Non-pigmented ciliary epithelial cell (primary cell): ENCODE data around the gene SLC5A12.

Source experiments
- DNase-seq: peaks from one replicate; pipeline ENCODE4 v3.0.0-alpha.2; 2010; ENCODE audit warnings: low read depth

The SLC5A12 gene

DNA sequence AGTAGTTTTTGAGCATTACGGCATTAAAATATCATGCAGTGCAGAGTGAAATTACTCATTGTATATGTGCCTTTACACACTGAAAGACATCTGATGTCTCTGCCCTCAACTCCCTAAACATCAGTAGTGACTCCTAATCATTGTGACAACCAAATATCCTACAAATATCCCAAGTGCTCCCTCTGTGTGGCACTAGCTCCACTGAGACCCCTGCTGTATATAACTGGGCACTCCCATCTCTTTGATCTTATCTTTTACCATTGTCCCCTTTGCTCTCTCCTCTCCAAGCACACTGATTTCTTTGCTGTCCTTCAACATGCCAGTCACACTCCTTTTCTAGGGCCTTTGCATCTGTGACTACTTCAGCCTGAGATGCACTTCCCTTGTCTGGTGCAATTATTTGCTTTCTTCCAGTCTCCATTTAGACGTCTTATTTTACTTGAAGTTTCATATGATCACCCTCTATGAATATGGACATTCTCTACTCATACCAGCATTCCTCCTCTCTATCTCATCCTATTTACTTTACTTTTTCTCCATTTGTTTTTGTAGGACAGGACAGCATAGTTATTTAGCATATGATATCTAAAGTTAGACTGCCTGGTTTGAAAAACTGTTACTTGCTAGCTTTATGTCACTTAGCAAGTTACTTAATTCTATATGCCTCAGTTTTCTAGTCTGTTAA lies 2.4 kb downstream of the SLC5A12 start:
- no peak for DNase-seq

DNA sequence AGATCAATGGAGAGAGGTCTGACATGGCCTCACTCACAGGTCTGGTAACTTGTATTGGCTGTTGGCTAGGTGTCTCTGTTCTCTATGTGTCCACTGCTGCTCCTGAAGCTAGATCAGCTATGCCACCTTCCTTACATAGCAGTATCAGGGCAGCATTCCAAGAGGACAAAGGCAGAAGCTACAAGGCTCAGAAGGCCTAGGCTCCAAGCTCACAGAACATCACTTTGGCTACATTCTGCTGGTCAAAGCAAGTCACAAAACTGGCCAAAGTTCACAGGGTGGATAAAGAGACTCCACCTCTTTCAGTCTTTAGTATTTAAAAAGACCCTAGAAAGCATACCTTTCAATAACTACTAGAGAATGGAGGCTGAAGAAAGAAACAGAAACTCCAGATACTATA lies 4.1 kb downstream of the SLC5A12 start:
- DNase-seq = no peak

DNA sequence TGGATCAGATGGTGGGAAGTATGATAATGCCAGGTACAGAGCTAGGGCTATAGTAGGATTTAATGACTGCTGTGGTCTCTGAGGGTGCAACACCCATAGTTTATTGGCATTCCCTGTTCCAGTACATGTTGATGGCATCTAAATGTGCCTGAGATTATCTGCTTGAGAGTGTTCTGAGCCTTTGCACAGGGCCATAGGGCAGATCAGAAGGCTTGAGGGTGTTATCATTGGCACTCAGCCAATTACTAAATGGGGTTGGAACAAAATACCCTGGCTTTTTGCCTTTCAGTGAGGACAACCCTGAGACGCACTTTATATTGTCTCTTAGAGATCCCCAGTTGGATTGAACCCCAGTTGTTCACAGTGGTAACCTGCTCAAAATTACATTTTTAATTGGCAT lies 6.7 kb downstream of the SLC5A12 start:
- DNase-seq = no peak

DNA sequence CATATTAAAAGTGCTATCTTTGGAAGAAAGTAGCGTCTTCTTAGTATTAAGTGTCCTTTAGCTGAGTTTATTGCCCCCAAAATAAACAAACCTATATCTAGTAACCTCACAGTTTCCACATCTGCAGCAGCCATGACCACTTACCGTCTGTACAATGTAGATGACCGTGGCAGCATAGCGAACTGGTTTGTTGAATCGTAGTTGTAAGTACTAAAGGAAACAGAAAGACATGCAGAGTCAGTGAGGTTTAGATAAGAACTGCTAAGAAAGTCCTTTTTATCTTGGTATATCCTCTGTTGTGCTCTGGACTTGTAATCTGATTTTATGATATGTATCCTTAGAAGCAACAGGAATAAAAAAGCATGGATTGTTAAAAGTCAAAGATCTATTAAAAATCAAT lies 9.4 kb downstream of the SLC5A12 start:
- DNase-seq = no peak

DNA sequence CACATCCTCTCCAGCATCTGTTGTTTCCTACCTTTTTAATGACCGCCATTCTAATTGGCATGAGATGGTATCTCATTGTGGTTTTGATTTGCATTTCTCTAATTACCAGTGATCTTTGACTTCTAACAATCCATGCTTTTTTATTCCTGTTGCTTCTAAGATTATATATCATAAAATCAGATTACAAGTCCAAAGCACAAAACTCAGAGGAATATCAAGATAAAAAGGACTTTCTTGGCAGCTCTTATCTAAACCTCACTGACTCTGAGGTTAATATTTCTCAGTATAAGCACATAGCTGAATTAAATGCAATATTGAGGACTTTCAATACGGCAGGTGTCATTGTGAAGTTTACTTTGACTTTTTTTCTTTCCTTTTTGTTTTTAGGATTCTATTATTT lies 11.4 kb downstream of the SLC5A12 start:
- DNase-seq = no peak

DNA sequence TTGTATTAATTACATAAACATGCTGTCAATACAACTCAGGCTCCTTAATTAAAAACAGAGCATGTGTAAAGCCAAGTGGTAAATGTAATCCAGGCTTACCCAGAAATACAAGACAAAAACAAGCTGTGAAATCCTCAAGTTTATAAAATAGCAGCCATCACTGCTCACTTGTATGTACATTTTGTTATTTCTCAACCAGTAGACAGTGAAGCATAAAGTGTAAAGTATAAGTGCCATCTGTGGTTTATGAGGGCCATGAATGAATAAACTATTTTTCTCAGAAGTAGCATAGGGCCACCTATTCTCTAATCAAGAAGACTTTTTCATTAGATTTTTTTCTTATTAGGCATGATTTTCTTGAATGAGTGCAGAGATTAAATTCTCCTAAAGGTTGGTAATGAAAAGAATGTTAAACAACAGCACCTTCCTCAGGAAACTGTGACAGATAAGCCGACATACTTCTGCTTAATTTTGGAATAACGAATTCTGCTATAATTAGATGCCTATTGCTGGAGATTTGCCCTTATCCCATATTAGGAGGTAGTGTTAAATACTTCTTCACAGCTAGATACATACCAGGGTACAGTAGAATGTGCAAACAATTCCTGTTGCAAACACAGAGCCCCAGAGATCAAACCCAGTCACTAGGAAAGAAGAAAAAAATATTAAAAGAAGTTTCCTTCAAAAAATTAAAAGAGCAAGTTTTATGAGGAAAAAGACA lies 13.0 kb downstream of the SLC5A12 start:
- no peak for DNase-seq

DNA sequence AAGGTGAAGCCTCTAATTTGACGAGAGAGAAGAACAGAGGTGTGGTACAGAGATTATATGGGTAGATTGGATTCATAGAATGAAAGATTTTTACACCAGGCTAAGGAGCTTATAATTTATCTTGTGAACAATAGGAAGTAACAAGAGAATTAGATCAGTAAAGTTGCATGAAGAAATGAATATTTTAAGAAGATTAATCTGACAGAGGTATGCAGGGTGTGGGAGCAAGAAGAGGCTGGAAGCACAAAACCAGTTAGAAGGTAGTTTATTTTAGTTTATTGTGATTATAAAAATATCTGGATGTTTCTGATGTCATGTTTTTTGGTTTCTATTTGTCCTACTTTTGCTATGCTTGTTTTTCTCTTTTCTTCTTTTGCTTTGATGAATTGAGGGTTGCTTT lies 15.7 kb downstream of the SLC5A12 start:
- no peak for DNase-seq

DNA sequence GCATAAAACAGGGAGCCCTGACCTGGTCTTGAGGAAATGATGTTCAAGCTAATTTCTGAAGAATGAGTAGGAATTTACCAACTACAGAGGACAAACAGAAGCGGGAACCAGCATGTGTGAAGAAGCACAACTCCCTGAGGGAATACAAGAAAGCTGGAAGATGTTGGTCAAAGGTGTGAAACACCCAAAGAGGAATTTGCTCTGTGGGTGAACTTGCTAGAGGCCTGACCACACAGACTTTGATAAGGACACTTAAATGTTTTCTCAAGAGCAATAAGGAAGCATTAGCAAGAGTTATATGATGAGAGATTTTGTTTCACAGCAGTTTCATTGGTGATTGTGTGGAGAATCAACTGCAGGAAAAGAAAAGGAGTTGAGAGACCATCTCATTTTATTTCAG lies 17.6 kb downstream of the SLC5A12 start:
- peak; percentile 28 for DNase-seq

DNA sequence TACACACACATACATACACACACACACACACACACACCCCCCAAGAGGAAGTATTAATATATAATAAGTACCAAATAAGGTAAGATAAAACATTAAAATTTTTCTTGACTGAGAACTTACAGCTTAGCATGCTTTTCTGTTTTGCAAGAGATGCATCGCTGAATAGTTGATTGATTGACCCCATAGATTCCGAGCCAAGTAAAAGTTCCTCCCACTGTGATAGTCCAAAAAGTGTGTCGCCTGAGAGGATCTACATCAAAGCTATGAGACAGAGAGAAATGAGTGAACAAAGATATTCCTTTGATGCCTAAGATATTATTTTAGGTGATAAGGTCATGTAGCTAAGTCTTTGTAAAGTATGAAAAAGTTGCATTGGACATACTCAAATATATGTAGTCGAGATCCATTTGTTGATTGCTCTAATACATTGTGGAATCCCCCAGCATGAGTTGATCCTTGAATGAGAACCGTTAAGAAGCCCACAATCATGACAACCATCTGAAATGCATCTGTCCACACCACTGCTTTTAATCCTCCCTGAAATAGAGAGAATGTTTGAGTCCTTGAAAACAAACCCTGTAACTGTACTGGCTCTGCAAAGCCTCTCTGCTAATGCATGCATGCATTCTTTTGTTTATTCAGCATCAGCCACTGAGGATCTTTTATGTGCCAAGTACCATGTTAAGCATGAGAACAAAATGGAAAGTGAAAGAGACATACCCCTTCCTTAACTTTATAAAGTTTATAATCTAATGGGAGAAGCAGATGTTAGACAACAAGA lies 18.3 kb downstream of the SLC5A12 start:
- no peak for DNase-seq

DNA sequence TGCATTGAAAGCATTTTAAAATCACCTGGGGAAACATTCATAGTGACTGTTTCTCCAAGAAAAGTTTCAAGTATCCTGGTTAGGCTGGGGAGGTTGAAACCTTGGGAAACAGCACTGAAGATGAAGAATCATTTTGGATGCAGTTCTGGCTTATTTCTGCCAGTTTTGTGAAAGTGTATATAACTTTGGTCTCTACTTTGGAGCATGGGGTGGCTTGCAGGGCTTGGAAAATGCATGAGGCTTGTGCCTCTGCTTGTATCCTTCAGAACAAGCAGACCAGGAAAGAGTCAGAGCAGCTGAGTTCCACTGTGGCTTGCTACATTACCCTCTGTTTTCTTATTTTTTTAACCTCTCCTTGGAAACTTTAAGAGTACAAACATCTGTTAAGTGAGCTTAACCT lies 19.5 kb downstream of the SLC5A12 start:
- DNase-seq = no peak

DNA sequence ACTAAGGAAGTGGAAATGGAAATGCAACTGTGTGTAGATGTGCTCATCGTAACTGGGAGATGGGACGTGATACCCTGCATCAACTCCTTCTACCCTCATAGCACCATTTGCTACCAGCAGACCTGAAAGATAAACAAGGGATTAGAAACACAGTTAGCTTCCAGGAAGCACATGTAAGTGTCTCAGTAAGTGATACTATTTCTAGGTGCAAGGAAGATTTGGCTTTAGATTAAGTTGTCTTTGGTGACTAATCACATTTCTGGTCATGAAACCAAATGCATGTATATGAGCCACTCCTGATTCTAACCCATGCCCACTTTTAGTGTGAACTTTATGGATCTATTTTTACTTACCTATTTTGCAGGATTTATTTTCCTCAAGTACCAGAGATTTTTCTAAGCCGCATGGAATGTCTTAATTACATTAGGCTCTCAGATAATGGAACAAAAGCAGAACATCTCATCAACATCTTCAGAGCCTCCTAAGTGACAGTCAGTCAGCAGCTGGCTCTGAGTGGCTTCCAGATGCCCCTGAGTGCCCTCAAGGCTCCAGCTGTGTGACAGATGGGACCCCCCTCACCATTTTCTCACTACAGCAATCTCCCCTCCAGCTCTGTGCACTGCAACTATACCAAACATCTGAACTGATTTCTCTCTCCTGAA lies 21.2 kb downstream of the SLC5A12 start:
- no peak for DNase-seq

DNA sequence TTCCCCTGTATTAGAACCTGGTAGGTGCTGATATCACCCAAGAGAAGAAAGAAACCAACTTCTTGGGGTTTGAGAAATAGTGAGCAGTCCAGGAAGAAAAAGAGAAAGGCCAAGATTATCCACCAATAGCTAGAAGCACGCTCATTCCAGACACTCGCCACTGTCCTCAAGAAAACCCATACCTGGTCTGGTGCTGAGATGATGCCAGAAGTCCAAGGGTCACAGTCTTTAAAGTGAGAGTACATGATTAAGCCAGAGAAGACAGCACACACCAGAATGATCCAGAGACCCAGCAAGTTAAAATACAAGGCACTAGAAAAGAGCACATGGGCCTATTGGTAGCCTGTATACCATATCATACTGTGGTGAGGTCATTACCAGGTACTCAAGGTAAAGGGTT lies 23.6 kb downstream of the SLC5A12 start:
- no peak for DNase-seq

DNA sequence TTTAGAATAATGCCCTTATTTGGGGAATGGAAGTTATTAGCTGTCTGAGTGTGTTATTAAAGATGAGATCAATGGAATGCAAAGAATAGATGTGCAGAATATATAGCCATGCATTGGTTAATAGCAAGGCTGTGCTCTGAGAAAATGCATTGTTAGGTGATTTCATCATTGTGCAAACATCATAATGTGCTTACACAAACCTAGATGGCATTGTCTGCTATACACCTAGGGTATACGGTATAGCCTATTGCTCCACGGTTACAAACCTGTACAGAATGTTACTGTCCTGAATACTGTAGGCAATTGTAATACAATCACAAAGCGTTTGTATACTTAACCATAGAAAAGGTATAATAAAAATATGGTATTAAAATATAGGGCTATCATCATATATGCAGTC lies 25.5 kb downstream of the SLC5A12 start:
- DNase-seq = no peak

DNA sequence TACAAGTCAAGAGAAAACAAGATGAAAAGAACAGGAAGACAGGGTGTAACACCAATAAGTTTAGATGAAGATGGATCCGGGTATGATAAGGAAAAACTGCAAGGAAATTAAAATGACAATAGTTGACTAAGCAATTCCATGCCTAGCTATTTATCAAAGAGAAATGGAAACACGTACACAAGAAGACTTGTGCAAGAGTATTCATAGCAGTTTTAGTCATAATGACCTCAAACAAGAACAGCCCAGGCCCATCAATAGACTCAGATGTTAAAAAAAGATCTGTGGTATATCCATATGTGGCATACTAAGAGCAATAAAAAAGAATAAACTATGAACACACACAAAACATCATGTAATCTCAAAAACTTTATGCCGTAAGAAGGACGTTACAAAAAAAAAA lies 33.2 kb downstream of the SLC5A12 start:
- no peak for DNase-seq

DNA sequence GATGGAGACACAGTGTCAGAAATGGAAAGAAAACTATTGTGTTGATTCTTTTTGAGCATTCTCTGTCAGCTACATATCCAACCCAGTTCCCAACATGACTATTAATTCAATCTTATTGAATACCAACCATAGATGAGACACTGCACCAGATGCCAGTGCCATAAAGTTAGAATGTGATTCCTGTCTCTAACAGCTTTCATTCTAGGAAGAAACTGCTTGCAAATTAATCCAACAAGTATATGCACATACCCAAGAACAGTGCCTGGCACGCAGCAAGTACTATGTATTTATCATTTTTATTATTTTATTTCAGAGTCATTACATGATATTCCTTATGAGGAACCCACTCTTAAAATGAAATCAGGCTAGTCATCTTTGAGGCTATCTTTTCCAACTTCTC lies 34.5 kb downstream of the SLC5A12 start:
- no peak for DNase-seq

DNA sequence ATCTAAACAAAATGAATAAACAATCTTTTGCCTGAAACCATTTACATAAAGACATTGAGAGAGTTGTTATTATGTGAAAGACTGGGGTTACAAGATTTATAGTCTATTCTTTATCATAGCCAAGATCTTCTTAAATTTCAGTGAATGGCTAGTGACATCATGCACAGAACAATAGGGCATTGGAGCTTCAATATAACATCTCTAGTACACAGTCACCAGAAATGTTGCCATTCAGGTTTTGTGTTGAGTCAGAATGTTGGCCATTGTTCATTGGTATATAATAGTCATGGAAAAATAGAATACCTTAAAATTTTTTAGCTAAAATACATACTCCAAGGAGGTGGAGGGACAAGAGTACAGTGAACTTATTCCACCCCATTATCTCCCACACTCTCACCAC lies 44.3 kb downstream of the SLC5A12 start:
- DNase-seq = no peak

DNA sequence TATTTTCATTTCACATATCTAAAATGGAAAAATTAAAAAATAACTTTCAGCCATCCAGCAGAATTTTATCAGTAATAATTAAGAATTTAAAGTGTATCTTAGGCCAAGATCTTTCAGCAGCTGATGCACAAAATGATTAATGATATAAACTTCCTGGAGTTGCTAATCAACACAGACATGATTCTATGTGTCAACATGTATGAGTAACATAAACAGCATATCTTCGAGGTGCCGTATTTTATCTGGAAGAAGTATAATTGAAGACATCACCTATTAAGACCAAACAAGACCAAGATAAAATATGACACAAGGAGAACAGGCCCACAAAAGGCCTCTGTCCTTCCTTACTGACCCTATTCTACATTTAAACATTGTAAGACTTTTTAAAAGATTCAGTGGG lies 45.2 kb downstream of the SLC5A12 start:
- no peak for DNase-seq

DNA sequence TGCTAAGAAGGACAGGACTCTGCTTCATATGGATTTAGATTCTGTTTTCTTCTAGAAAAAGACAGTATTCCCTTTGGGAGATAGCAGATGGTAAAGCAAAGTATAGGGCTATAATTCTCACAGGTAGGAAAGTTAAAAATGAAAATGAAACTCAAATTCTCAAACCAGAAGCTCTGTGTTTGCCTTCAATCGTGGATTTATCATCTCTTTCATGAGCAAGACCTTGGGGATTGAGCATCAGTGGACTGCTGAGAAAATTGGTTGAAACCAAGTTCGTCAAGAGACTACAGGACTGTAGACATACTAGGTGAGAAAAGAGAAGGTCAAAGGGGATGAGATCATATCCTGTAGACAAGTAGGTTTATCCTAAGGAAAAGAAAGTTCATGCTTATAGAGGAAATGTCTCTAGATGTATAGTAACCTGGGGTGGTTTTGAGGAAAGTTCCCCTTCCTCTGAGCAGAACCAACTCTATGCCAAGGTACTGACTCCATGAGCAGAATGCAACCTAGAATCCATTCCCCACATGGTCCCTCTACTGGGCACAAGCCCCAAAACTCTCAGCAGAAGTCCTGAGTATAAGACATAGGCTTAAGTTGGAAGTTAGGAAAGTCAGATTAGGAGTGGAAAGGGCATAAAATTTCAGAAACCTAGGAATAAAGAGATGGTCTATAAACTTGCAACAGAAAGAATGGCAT lies 46.5 kb downstream of the SLC5A12 start:
- DNase-seq = no peak

DNA sequence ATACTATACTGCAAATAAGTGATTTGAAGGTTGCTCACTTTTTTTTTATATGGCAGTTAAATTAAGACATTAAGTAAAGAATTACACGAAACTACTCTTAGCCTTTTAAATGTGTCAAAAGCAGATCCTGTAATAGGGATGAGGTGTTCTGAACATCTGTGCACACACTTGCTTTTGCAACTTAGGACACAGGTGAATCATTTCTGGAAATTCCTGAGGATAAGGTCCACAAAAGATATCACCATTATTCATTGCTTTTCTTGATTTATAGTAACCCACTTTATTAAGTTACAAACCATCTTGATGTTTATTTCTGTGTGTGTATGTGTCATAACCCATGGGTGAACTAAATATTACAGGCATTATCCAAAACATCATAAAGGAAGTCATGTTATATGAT lies 55.9 kb downstream of the SLC5A12 start:
- no peak for DNase-seq

DNA sequence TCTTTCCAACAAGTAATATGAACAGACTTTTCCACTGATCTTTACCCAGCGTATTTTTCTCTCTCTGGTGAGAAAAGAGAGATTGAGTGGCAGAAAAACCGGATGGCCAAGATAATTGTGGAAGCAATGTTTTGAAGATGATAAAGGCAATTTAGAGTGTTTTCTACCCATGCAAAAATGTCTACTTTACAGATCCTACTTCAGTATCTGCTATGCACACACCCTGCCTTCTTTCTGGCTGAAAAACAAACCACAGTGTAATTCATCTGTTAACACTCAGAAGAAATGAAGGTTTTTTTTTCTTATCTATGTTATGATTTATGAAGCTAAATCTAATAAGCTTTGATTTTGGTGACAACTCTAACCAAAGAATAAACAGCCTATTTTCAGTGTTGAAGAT lies 56.8 kb downstream of the SLC5A12 start:
- no peak for DNase-seq

DNA sequence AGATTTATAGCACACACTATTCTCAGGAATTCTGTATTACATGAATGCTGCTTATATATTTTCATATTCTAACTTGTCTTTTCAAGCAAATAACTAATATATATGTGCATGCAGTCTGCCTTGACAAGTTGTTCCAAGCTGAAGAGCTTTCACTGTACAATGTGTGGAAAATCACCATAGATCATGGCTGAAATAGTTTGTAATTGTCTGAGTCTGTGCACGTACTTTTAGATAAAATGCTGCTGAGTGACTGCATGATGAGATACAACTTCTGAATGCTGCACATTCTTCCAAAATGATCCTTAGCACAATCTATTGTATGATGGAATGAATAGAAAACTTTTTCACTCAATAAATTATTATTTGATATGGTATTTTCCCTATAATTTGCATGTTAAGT lies 58.9 kb downstream of the SLC5A12 start:
- DNase-seq = no peak

DNA sequence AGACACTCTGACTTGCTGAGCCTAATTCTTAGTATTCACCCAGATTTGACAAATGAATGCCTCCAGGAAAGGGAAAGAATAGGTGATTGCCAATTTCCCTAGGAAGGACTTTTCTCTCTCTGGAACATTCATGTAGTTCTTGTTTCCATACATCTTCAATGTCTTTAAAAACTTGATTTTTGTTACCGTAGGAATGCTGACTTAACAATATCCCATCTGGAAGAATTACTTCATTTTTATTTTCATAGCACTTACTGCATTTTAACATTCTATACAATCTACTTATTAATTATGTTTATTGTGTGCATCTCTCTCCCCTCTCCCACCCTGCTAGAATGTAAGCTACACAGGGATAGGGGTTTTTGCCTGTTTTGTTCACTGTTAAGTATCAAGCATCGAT lies 66.6 kb downstream of the SLC5A12 start:
- DNase-seq = no peak
